Prostate gland (tissue), 2 donors: ENCODE data around the gene TCERG1L. TPM values are rescaled to one million over a fixed set of nuclear protein-coding genes. Genes with fewer than 3 reads are reported as not detected.
"Not testable (repeated sequence)": the region's sequence is repeated elsewhere in the genome, so short reads cannot be mapped to it uniquely, and the experiment has no call there.

ENCODE experiments used
- DNase-seq: peaks from one replicate; pipeline ENCODE4 v3.0.0-alpha.2; 2019; ENCODE audit warnings: low spot score
- H3K27ac ChIP-seq, 2 donors: fragments of 200-600 bp; sonication (generic); 2 replicates each; pipeline ENCODE4 v1.5.1; 2017 to 2019
- H3K27me3 ChIP-seq: fragments of 200-600 bp; sonication (generic); replicated peaks from 2 replicates; pipeline ENCODE4 v1.5.1; 2019; ENCODE audit not compliant: insufficient read depth
- H3K36me3 ChIP-seq, 2 donors: fragments of 200-600 bp; sonication (generic); 1 replicate in 1 of 2; 2 replicates in 1 of 2; pipeline versions ENCODE4 v1.5.1 to v1.8.1; 2017 to 2019
- H3K4me1 ChIP-seq: fragments of 200-600 bp; sonication (generic); replicated peaks from 2 replicates; pipeline ENCODE4 v1.5.1; 2019
- H3K4me3 ChIP-seq, 2 donors: fragments of 200-600 bp; sonication (generic); 2 replicates each; pipeline ENCODE4 v1.5.1; 2017 to 2019
- H3K9me3 ChIP-seq: fragments of 200-600 bp; sonication (generic); 2 replicates; pipeline ENCODE4 v1.5.1; 2017
- CTCF ChIP-seq, 4 experiments: fragments of 200-600 bp in 2 of 4; fragments of 450-650 bp in 2 of 4; sonication (generic) in 2 of 4; IDR thresholded peaks; 1 replicate in 3 of 4; 2 replicates in 1 of 4; pipeline ENCODE4 v1.5.1; 2016 to 2019; ENCODE audit warnings: antibody characterized with exemption in 4 of 4, mild to moderate bottlenecking in 2 of 4, moderate library complexity in 2 of 4
- POLR2A ChIP-seq: fragments of 450-650 bp; IDR thresholded peaks from one replicate; pipeline ENCODE4 v1.6.1; 2016; ENCODE audit warnings: antibody characterized with exemption, mild to moderate bottlenecking
- POLR2AphosphoS5 ChIP-seq: sonication (generic); formaldehyde crosslinking; IDR thresholded peaks from one replicate; pipeline ENCODE4 v1.6.1; 2017; ENCODE audit warnings: antibody characterized with exemption
- WGBS: methylation state at CpG from one replicate; pipeline ENCODE4 v1.1.5; 2018; 5-methylcytosine and 5-hydroxymethylcytosine counted together
- intact Hi-C: fragments of 100-400 bp; cut with DNase I; formaldehyde crosslinking; loops from one replicate; pipeline ENCODE4 v1.14.2; 2022
- total RNA-seq, 2 donors: library from RNA; depleted of rRNA; stranded (reverse); fragments of >200 nt; gene quantifications; one replicate each; pipeline ENCODE4 v1.1.0, GENCODE V29; 2016

Gene TCERG1L
- total RNA-seq, 2 donors from 2014 or later: 0.23 to 4.0 TPM

- intact Hi-C loops: no loop called here
- DNase-seq: no peak
- no peaks in the 10 kb centered on the region for H3K4me1 ChIP-seq
- no peaks in the 10 kb centered on the region for H3K27me3 ChIP-seq
- H3K36me3 ChIP-seq: no peaks in the 10 kb centered on the region
- H3K4me3 ChIP-seq: no peak overlapping the region
- TF ChIP-seq POLR2AphosphoS5 (no peak), POLR2A (no peak), CTCF (IDR thresholded peaks at IDR 0.05) (no peak)
- H3K27ac ChIP-seq: no peak overlapping the region
- no peaks in the 10 kb centered on the region for H3K9me3 ChIP-seq
- 77% methylated on average over 8 of the region's 8 CpGs for WGBS
Observed at GRCh38 chr10:131176907-131177306, 134.6 kb downstream of the TCERG1L start.

- H3K9me3 ChIP-seq, H3K4me3 ChIP-seq, H3K4me1 ChIP-seq, DNase-seq, H3K27me3 ChIP-seq, intact Hi-C loops, H3K36me3 ChIP-seq, H3K27ac ChIP-seq: not testable (repeated sequence)
- 80% methylated on average over 7 of the region's 7 CpGs for WGBS
Observed at GRCh38 chr10:131176324-131176723, 135.2 kb downstream of the TCERG1L start.

- TF ChIP-seq POLR2AphosphoS5: no peak
- no peak for TF ChIP-seq CTCF (IDR thresholded peaks at IDR 0.05)
- TF ChIP-seq POLR2A: no peak
- 90% methylated on average over 13 of the region's 13 CpGs for WGBS
- no peaks in the 10 kb centered on the region for H3K9me3 ChIP-seq
- DNase-seq: no peak
- intact Hi-C loops: no loop called here
- H3K4me3 ChIP-seq: no peak overlapping the region
- H3K27me3 ChIP-seq: no peaks in the 10 kb centered on the region
- no peak overlapping the region for H3K27ac ChIP-seq
- no peaks in the 10 kb centered on the region for H3K4me1 ChIP-seq
- H3K36me3 ChIP-seq: no peaks in the 10 kb centered on the region
Observed at GRCh38 chr10:131175891-131176290, 135.6 kb downstream of the TCERG1L start.

GRCh38 chr10:131174651-131175540 is 136.6 kb downstream of the TCERG1L start:
- intact Hi-C loops: no loop called here
- no peak for TF ChIP-seq POLR2A
- no peak for TF ChIP-seq POLR2AphosphoS5
- no peak for TF ChIP-seq CTCF (IDR thresholded peaks at IDR 0.05)
- Histone ChIP-seq H3K9me3 (no peaks in the 10 kb centered on the region), H3K36me3 (no peaks in the 10 kb centered on the region), H3K4me3 (no peak overlapping the region), H3K4me1 (no peaks in the 10 kb centered on the region), H3K27me3 (no peaks in the 10 kb centered on the region), H3K27ac (no peak overlapping the region)
- DNase-seq: no peak
- WGBS: 85% methylated on average over 15 of the region's 15 CpGs

- Histone ChIP-seq H3K36me3 (no peaks in the 10 kb centered on the region), H3K27ac (no peak overlapping the region), H3K4me3 (no peak overlapping the region), H3K4me1 (no peaks in the 10 kb centered on the region), H3K27me3 (no peaks in the 10 kb centered on the region), H3K9me3 (no peaks in the 10 kb centered on the region)
- intact Hi-C loops: no loop called here
- 83% methylated on average over 9 of the region's 13 CpGs for WGBS
- TF ChIP-seq CTCF (IDR thresholded peaks at IDR 0.05) (no peak), POLR2A (no peak), POLR2AphosphoS5 (no peak)
- no peak for DNase-seq
Observed at GRCh38 chr10:131174211-131174565, 137.3 kb downstream of the TCERG1L start.
